ENCODE data around the gene TLL1.

The TLL1 gene

DNA sequence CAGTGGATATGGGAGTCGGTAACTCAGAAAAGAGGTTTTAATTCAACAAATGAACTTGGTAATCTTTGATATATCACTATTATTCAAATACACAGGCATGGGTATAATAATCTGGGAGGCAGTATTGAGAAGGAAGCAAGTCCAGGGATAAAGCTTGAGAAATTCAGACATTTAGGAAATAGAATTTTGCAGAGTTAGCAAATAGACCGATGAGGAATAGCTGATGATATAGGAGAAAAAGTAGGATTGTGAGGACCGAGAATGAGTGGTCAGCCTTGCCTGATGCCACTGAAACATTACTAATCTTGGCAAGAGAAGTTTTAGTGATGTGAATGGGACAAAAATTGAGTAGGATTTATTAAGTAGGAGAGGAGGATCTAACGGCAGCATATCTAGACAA is 71.9 kb downstream of the TLL1 start:
- no peaks in the 10 kb centered on the region for H3K36me3 ChIP-seq (ENCODE audit: control insufficient read depth, insufficient read depth, low read length)
- H3K27ac ChIP-seq = no peak overlapping the region
- no peaks in the 10 kb centered on the region for H3K4me1 ChIP-seq
- no peak overlapping the region for H3K9ac ChIP-seq
- no peaks in the 10 kb centered on the region for H3K9me3 ChIP-seq (ENCODE audit: control insufficient read depth, low read length)
- no peaks in the 10 kb centered on the region for H3K79me2 ChIP-seq
- no peak overlapping the region for H3K4me2 ChIP-seq (ENCODE audit: low read length)
- H3K27me3 ChIP-seq (ENCODE audit: control insufficient read depth, insufficient read depth, low read length) = no peaks in the 10 kb centered on the region
- TF ChIP-seq, protein P1, sequence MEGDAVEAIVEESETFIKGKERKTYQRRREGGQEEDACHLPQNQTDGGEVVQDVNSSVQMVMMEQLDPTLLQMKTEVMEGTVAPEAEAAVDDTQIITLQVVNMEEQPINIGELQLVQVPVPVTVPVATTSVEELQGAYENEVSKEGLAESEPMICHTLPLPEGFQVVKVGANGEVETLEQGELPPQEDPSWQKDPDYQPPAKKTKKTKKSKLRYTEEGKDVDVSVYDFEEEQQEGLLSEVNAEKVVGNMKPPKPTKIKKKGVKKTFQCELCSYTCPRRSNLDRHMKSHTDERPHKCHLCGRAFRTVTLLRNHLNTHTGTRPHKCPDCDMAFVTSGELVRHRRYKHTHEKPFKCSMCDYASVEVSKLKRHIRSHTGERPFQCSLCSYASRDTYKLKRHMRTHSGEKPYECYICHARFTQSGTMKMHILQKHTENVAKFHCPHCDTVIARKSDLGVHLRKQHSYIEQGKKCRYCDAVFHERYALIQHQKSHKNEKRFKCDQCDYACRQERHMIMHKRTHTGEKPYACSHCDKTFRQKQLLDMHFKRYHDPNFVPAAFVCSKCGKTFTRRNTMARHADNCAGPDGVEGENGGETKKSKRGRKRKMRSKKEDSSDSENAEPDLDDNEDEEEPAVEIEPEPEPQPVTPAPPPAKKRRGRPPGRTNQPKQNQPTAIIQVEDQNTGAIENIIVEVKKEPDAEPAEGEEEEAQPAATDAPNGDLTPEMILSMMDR (IDR thresholded peaks at IDR 0.05) = no peak
- H3K4me3 ChIP-seq (ENCODE audit: low read depth, low read length) = no peak overlapping the region
- H2AFZ ChIP-seq = no peak overlapping the region

DNA sequence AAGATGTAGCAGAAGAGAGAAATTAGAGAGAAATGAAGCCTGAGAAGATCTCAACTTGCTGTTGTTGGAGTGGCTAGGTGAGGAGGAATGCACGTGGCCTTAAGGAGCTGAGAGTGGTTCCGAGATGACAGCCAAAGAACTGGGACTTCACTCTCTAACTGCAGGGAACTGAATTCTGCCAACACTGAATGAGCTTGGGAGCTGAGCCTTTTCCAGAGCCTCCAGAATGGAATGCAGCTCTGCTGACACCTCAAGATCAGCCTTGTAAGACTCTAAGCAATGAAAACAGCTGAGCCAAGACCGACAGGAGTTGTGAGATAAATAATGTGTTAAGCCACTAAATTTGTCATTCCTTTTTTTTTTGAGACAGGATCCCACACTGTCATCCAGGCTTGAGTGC is 73.0 kb downstream of the TLL1 start:
- Histone ChIP-seq H2AFZ (no peak overlapping the region), H3K27ac (no peak overlapping the region), H3K79me2 (no peaks in the 10 kb centered on the region), H3K9ac (no peak overlapping the region), H3K4me3 (ENCODE audit: low read depth, low read length) (no peak overlapping the region), H3K4me2 (ENCODE audit: low read length) (no peak overlapping the region), H3K9me3 (ENCODE audit: control insufficient read depth, low read length) (no peaks in the 10 kb centered on the region), H3K4me1 (no peaks in the 10 kb centered on the region), H3K27me3 (ENCODE audit: control insufficient read depth, insufficient read depth, low read length) (no peaks in the 10 kb centered on the region), H3K36me3 (ENCODE audit: control insufficient read depth, insufficient read depth, low read length) (no peaks in the 10 kb centered on the region)
- TF ChIP-seq, protein P1 (IDR thresholded peaks at IDR 0.05) = no peak

DNA sequence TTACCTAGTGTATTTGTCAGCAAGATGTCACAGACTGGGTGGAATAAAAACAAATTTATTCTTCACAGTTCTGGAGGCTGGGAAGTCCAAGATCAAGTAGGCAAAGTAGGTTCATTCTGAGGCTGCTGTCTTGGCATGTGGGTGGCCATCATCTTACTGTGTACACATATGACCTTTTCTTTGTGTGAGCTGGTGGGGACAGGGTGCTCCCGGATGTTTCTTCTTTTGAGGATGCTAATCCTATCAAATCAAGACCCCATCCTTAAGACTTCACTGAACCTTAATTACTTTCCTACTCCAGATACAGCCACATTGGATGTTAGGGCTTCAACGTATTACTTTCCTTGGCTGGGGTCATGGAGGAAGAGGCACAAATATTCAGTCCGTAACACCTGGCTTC is 74.0 kb downstream of the TLL1 start:
- H3K27me3 ChIP-seq (ENCODE audit: control insufficient read depth, insufficient read depth, low read length) = no peaks in the 10 kb centered on the region
- no peaks in the 10 kb centered on the region for H3K79me2 ChIP-seq
- no peaks in the 10 kb centered on the region for H3K9me3 ChIP-seq (ENCODE audit: control insufficient read depth, low read length)
- TF ChIP-seq, protein P1 (IDR thresholded peaks at IDR 0.05) = no peak
- no peak overlapping the region for H3K4me2 ChIP-seq (ENCODE audit: low read length)
- no peaks in the 10 kb centered on the region for H3K4me1 ChIP-seq
- H3K36me3 ChIP-seq (ENCODE audit: control insufficient read depth, insufficient read depth, low read length) = no peaks in the 10 kb centered on the region
- H3K9ac ChIP-seq = no peak overlapping the region
- no peak overlapping the region for H2AFZ ChIP-seq
- no peak overlapping the region for H3K27ac ChIP-seq
- no peak overlapping the region for H3K4me3 ChIP-seq (ENCODE audit: low read depth, low read length)

DNA sequence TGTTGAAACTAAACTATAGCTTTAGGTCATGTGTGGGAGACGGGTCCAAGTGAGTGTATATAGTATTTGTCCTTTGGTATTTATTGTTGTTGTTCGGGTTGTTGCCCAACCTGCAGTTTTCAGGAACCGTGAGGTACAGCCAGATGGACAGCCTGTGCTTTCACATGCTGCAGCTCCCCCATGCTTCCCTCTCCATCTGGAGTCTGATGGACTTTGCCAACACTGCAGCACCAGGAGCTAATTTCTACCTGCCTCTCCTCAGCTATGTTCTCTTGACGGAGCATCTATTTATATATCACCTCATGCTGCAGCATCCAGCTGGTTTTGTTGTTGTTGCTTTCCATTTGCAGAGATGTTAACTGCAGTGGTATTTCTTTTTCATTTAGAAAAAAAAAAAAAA is 80.1 kb downstream of the TLL1 start:
- H3K4me2 ChIP-seq (ENCODE audit: low read length) = no peak overlapping the region
- TF ChIP-seq, protein P1 (IDR thresholded peaks at IDR 0.05) = no peak
- H3K9me3 ChIP-seq (ENCODE audit: control insufficient read depth, low read length) = no peaks in the 10 kb centered on the region
- H3K4me1 ChIP-seq = no peaks in the 10 kb centered on the region
- H3K27ac ChIP-seq = no peak overlapping the region
- H3K4me3 ChIP-seq (ENCODE audit: low read depth, low read length) = no peak overlapping the region
- no peak overlapping the region for H3K9ac ChIP-seq
- H3K36me3 ChIP-seq (ENCODE audit: control insufficient read depth, insufficient read depth, low read length) = no peaks in the 10 kb centered on the region
- H2AFZ ChIP-seq = no peak overlapping the region
- no peaks in the 10 kb centered on the region for H3K79me2 ChIP-seq
- H3K27me3 ChIP-seq (ENCODE audit: control insufficient read depth, insufficient read depth, low read length) = no peaks in the 10 kb centered on the region

DNA sequence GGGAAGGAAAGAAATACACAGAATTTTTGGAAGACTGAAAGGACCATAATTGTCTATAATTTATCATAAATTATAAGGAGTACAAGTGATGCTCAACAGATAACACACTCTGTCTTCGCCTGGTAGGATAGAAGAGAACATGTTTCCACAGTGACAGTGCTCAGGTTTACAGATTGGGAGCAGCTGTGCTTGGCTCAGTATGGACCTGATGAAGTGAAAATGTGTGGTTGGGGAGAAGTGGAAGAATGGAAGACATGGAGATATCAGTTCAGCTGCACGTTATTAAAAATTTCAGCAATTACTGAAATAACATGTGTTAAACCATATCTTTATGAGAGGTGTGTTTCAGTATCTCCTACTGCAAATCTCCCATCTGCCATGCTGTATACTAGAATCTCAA is 90.6 kb downstream of the TLL1 start:
- Histone ChIP-seq H3K27ac (no peak overlapping the region), H3K36me3 (ENCODE audit: control insufficient read depth, insufficient read depth, low read length) (no peaks in the 10 kb centered on the region), H2AFZ (no peak overlapping the region), H3K4me2 (ENCODE audit: low read length) (no peak overlapping the region), H3K79me2 (no peaks in the 10 kb centered on the region), H3K27me3 (ENCODE audit: control insufficient read depth, insufficient read depth, low read length) (no peaks in the 10 kb centered on the region), H3K9me3 (ENCODE audit: control insufficient read depth, low read length) (no peaks in the 10 kb centered on the region), H3K4me1 (no peaks in the 10 kb centered on the region), H3K4me3 (ENCODE audit: low read depth, low read length) (no peak overlapping the region), H3K9ac (no peak overlapping the region)
- TF ChIP-seq, protein P1 (IDR thresholded peaks at IDR 0.05) = no peak
